ENCODE data around the gene ZSCAN16.
"Not testable (repeated sequence)": the region's sequence is repeated elsewhere in the genome, so short reads cannot be mapped to it uniquely, and the experiment has no call there.

DNA sequence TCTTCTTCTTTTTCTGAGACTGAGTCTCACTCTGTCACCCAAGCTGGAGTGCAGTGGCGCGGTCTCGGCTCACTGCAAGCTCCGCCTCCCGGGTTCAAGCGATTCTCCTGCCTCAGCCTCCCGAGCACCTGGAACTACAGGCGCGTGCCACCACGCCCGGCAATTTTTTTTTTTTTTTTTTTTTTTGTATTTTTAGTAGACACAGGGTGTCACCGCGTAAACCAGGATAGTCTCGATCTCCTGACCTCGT, 44.1 kb upstream of the ZSCAN16 start, which contains the start of gene ZNF165:
- TF ChIP-seq POLR2A (IDR thresholded peaks at IDR 0.05): not testable (repeated sequence)
- TF ChIP-seq, protein P1, sequence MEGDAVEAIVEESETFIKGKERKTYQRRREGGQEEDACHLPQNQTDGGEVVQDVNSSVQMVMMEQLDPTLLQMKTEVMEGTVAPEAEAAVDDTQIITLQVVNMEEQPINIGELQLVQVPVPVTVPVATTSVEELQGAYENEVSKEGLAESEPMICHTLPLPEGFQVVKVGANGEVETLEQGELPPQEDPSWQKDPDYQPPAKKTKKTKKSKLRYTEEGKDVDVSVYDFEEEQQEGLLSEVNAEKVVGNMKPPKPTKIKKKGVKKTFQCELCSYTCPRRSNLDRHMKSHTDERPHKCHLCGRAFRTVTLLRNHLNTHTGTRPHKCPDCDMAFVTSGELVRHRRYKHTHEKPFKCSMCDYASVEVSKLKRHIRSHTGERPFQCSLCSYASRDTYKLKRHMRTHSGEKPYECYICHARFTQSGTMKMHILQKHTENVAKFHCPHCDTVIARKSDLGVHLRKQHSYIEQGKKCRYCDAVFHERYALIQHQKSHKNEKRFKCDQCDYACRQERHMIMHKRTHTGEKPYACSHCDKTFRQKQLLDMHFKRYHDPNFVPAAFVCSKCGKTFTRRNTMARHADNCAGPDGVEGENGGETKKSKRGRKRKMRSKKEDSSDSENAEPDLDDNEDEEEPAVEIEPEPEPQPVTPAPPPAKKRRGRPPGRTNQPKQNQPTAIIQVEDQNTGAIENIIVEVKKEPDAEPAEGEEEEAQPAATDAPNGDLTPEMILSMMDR (IDR thresholded peaks at IDR 0.05): not testable (repeated sequence)
